ENCODE results near the gene COA8.
A peak's percentile ranks its signal among the peaks of the same experiment; 100 is the strongest.

The COA8 gene

GRCh38 chr14:103623883-103624482 lies 61.2 kb downstream of the COA8 start:
- DNase-seq (ENCODE audit: low spot score), result no peak

GRCh38 chr14:103624860-103625259 lies 62.1 kb downstream of the COA8 start:
- no peak for DNase-seq (ENCODE audit: low spot score)

GRCh38 chr14:103625356-103626095 lies 62.8 kb downstream of the COA8 start:
- no peak for DNase-seq (ENCODE audit: low spot score)

GRCh38 chr14:103626146-103626850 lies 63.5 kb downstream of the COA8 start:
- no peak for DNase-seq (ENCODE audit: low spot score)

- DNase-seq (ENCODE audit: low spot score), result no peak
These were observed 64.6 kb downstream of the COA8 start for GRCh38 chr14:103627073-103628025.

- DNase-seq (ENCODE audit: low spot score), result no peak
These were observed 65.5 kb downstream of the COA8 start for GRCh38 chr14:103628221-103628683.

- DNase-seq (ENCODE audit: low spot score), result peak; percentile 64
These were observed 66.1 kb downstream of the COA8 start, which contains the start of gene KLC1 for GRCh38 chr14:103628684-103629502. Gene KLC1 (plus strand): TSS chr14:103629211. CDS start chr14:103654565, 25,354 bp downstream.

GRCh38 chr14:103629503-103630121 lies 66.9 kb downstream of the COA8 start:
- no peak for DNase-seq (ENCODE audit: low spot score)

GRCh38 chr14:103630364-103631108 lies 67.8 kb downstream of the COA8 start:
- DNase-seq (ENCODE audit: low spot score), result no peak

GRCh38 chr14:103633391-103633790 lies 70.6 kb downstream of the COA8 start:
- no peak for DNase-seq (ENCODE audit: low spot score)

- DNase-seq (ENCODE audit: low spot score), result no peak
These were observed 71.4 kb downstream of the COA8 start for GRCh38 chr14:103634156-103634555.

- DNase-seq (ENCODE audit: low spot score), result no peak
These were observed 75.8 kb downstream of the COA8 start for GRCh38 chr14:103638594-103638993.
